IPS DF 4.7 (cell line): Measurements from ENCODE around the gene PCSK6.
"Not testable (repeated sequence)": the region's sequence is repeated elsewhere in the genome, so short reads cannot be mapped to it uniquely, and the experiment has no call there.

ENCODE experiments used
- DNase-seq: peaks from one replicate; pipeline ENCODE4 v3.0.0-alpha.2; 2013; ENCODE audit warnings: low spot score; ENCODE audit errors: extremely low read depth

Gene PCSK6

DNA sequence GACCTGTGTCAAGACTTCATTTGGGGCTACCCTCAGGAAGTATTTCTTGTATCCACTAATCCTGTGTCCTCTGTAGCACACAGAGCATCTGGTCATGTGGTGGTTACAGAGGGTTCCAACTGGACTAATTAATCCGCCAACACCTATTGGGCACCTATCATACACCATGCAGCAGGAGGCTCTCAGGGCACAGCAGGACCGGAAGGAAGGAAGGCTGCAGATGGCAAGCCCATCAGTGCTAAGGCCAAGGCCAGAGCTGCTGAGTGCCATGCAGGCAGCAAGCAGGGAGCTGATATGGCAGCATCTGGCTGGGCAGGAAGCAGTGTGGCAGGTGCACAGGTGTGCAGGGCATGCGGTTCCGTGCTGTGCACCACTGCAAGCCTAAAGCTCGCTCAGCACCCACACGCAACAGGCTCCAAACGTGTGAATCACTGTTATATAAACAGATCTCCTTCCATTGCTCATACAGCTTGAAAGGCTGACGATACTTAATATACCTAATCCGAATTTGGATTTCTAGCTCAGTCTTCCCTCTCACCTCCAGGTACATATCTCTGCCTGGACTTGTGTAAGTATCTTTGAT is 130.1 kb downstream of the PCSK6 start:
- no peak for DNase-seq

DNA sequence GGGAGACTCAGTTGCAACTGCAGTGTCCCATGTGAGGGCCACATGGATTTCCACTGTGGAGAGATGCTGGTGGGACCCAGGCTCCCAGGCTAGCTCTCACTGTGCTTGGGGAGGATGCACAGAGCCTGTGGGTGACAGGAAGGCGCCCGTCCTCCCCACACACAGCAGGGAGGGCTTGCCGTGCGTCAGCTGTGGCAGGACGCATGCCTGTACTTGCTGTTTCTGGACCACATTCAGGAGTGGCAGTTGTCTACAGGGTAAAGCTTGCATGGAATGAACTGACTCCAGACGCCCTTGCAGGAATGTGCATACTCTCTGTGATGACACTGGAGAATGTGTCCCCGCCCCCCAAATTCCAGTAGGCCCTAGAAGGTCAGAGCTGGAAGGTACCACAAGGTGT is 130.6 kb downstream of the PCSK6 start:
- no peak for DNase-seq

DNA sequence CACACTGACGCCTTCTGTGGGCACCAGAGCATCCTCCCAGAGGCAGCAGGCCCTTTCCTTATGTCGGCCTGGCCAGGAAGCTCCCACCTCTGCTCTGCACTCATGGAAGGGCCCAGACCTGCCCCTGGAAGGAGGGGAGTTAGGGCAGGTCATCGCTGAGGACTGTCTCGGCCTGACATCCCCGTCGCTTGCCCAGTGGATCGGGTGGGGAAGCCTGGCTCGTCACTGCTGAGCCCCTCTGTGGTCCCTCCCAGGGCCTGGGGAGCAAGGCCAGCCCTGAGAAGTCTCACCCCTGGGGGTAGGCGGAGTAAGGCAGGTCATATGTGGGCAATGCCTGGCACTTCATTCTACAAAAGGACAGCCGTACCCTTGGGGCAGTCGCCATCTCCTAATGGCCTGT is 131.6 kb downstream of the PCSK6 start:
- no peak for DNase-seq

DNA sequence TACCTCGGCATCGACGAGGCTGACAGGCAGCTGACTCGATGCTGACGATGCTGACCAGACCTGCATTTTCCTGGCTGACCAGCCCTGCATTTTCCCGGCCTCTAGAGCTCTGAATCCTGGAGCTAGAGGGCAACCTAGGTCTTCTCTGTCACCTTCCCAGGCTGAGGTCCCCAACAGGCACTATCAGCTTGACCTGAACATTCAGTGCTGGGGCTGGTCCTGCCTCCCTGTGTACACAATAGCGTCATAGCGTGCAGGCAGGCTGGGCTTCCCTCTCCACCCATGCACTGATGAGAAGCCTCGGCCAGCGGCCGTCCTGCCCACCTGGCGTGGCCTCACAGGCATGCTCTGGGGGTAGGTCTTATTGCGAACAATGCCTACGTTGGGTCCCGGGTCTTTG is 132.2 kb downstream of the PCSK6 start:
- DNase-seq, result no peak

DNA sequence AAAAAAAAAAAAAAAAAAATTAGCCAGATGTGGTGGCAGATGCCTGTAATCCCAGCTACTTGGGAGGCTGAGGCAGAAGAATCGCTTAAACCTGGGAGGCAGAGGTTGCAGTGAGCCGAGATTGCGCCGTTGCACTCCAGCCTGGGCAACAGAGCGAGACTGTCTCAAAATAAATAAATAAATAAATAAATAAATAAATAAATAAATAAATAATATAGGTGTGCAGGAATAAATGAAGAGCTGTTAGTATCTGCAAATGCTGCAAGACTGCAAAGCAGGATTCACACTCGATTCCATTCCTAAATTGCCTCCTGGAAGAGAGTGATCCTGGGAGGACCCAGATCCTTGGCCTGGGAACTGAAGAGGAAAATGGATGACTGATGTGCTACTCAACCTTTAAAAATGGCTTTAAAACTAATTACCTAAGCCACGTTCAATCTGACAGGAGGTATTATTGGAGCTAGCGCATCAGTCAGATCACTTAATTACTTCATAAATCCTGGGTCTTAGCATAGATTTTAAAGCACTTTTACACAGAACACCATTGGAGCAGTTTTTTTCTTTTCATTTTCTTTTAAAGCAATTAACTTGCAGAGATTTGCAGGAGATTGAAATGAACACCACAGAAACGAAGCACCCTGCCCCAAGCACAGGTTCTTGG is 132.9 kb downstream of the PCSK6 start:
- not testable (repeated sequence) for DNase-seq

DNA sequence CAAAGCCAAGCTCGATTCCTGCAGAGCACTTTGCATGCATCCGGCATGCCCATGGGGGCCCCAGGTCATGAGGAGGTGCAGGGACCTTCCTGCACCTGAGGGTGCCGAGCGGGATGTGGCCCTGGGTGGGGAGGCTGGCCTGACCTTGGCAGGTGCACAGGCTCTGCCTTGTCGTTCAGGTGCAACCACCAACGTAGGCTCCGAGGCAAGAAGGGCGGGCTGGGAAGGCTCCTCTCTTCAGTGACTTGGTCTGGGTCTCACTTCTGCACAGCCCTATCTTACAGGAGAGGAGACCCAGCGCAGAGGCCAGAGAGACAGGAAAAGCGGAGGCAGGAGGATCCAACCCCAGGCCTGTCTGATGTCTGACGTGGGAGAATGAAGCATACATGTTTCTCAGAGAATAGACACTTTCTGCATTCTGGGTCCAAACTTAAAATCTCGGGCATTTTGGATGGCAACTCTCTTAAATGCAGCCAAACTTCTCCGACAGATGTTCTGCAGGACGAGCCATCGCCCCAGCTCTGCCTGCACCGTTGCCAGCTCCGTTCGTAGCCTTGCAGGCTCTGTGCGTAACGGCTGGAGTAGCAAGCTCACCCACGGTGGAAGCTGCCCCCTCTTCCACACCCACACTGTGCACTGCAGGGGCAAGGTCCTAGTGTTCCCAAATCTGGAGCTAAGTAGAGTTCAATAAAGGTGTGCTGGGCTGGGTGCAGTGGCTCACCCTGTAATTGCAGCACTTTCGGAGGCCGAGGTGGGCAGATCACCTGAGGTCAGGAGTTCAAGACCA is 133.6 kb downstream of the PCSK6 start:
- DNase-seq, result no peak

DNA sequence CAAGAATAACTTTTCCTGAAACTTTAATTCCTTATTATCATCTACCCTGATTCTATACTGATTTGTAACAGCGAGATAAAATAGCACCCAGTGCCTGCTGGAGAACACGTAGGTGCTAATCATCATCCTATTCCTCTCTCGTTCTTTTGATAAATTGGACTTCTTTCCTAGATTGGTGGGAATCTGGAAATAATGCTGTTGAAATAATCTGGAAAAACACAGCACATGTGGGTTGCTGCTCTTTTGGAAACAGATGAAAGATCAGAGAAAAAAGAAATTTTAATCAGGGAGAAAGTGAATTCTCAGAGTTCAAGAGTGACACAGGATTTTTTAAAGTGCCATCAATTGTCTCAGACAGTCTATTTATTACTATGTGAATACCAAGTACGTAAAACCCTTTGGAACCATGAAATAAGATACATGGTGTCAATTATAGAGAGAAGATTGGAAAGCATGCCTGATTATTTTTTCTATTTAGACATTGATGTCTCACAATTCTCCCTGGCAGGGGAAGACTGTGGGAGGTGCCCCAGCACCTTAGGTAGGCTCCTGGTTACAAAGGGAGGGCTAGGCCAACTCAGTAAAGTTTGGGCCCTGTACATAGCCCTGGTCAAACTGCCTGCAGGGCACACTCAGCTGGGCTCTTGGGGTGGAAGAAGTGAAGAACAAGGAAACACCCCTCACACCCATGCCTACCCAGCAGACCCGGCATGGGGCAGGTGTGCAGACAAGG is 134.4 kb downstream of the PCSK6 start:
- no peak for DNase-seq

DNA sequence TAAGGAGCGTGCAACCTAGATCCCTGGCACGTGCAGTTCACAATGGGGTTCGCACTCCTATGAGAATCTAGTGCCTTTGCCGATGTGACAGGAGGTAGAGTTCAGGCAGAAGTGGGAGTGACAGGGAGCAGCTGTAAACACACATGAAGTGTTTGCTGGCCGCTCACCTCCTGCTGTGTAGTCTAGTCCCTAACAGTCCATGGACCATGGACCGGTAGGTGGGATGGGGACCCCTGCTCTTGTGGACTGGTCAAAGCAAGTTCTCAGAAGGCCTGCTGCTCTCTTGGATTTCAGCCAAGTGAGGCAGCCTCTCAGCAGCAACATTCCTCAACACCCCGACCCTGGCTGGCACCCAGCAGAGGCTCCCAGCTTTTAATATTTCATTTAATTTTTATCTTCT is 136.3 kb downstream of the PCSK6 start:
- DNase-seq, result no peak

DNA sequence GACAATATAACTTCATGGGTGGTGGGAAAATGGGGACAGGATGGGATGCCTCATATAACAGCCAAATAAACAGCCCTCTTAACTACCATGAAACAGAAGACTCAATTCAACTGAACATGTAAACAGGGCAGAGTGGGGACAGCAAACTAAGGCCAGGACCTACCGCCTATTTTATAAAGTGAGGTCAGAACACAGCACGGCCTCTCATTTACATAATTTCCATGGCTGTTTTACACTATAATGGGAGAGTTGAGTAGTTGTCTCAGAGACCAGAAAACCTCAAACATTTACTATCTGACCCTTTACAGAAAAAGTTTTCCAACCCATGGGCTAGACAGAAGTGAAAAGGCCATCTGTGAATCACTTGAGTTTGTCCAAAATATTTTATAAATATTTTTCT is 137.8 kb downstream of the PCSK6 start:
- DNase-seq, result no peak

DNA sequence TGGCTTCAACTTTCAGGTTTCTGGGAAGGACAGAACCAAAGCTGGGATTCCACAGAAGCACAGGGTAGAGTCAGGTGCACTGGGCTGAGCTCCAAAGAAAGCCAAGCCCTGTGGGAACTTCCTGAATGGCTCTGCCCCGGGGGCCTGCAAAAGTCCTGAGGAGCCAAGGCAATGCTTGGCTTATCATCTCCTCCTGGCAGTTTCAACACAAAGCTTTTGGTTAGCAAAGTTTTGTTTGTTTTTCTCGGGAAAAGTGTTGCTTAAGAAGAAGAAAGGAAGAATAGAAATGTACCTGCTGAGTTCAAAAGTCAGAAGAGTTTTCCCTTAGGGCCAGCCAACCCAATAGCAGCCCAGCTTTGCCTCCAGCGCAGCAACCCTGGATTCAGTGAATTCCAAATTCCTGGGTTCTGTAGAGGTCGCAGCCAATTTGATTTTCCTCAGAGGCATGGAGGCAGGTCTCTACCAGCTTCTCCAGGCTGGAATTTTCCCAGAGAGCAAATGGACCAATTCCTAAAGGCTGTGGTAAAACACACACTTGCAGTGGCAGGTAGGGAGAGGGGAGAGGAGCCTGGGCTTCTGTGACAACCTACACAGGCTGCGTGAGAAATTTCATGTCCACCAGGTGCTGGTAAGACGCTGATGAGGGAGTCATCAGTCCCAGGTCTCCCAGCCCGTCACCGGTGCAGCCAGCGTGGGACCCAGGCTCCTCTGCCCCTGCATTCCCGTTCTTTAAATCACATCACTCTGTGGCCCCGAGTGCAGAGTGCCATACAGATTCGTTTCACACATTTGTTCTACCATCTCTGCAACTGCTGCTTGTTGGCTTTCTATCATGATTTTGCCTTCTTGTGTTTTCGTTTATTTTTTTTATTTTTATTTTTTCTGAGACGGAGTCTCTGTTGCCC is 140.2 kb downstream of the PCSK6 start:
- no peak for DNase-seq

DNA sequence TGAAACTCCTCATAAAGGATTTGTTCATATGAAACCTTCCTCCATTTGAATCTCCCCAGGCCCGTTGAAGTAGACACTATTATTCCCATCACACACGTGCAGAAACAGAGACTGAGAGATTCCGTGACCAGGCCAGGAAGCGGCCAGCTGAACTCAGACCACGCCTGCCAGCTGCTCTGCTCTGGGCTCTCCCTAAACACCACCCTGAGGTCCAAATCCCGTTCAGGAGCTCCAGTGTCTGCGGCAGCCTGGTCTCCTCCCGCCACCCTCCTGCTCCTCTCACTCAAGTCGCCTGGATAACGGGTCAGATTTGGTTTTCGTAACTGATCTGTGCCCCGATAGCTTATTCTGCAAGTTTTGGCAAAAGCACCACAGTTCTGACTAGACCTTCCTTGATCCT is 140.9 kb downstream of the PCSK6 start:
- DNase-seq, result no peak

DNA sequence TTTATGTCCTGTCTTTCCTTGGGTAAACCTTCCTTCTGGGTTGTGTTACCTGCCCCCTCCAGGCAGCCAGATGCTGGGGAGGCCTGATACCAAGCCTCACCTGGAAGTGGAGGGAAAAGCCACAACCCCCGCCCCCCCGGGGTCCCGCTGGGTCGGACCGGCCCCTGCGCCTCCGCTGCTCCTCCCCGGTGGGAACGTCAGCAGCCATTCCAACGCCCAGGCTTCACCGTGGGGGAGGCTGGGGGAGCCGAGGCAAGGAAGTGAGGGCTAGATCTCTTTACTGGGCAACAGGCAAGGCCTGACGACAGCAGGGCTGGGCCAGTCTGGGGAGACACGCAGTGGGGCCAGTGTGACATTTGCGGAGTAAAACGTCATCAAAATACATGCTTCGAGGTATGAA is 141.5 kb downstream of the PCSK6 start:
- no peak for DNase-seq

DNA sequence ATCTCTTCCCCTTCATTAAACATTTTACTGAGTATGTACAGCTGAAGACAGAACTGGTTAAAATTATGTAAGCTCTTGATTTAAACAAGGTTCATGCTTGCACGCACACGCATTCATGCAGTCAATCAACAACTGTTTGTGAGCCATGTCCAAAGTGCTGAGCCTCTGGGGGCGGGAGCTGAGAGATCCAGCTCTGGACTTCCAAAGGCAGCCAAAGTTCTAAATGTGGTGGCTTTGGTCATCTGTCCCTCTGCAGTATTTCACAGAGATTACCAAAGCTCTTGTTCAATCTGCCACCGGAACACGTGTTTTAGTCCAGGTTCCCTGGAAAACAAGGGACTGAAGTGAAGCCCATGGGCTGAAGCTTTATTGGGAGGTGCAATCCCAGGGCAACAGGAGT is 142.1 kb downstream of the PCSK6 start:
- DNase-seq, result no peak

DNA sequence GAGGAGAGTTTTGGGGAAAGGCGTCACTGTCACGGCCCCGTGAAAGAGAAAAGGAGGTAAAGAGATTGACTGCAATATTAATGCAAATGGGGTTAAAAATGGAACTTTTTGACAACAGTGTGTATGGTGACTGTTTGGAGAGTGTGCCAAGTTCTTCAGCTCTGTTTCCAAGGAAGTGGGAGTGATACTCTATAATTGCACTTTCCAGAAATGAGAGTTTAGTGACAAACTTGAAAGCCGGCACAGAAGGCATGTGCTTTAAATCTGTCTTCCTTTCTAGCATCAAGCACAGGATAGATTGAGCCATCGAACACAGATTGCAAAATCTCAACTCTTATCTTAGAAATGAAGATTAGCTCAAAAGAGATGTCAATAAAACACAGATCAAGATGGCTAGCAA is 142.6 kb downstream of the PCSK6 start:
- DNase-seq, result no peak

DNA sequence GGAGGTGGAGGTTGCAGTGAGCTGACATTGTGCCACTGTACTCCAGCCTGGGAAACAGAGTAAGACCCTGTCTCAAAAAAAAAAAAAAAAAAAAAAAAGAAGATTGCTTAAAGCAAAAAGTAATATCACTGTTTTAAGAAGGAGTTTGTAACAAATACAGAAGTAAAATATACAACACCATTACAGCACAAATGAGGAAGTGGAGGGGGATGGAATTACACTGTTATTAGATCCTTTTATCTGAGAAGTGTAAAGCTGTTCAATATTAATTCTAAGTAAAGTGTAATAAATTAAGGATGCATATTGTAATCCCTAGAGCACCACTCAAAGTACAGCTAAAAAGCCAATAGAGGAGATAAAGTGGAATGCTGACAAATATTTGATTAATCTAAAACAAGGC is 147.5 kb downstream of the PCSK6 start:
- no peak for DNase-seq

DNA sequence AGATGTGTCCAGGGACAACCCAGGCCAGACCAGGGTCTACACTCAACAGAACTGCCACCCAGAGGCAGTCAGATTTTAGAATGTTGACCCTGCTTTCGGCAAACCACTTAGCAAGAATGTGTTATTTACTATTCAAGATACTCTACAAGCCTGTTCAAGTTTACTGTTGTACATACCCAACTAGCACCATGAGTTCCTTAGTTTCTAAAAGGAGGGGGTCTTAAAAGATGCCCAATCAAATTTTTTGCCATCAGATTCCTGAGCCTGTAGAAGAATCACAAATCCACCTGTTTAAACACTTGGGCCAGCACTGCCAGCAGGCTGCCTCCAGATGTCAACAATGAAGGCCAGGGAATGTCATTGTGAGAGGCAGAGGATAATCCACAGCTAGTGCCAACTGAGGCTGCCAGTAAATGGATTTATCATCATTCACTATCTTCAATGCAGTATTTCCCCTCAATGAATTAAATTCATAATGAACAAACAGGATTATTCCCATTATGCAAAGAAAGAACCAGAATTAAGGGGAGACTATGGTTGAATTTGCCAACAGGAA is 150.9 kb downstream of the PCSK6 start:
- no peak for DNase-seq

DNA sequence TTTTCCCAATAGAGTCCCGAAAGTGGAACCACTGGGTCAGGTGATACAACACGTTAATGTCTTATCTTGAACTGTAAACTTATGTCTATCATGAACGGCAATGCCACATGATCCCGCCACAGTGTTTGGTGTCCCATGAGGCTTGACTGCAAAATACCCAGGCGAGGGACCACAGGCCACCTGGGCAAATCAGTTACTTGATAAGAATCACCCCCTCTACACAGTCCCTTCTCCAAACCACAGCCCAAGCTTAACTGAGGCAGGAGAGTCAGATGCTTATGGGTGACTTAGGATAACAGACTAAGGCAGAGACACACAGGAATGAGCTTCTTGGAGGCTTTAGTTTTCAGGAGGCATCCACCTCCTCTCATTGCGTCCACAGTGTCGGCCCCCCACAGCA is 151.5 kb downstream of the PCSK6 start:
- no peak for DNase-seq

DNA sequence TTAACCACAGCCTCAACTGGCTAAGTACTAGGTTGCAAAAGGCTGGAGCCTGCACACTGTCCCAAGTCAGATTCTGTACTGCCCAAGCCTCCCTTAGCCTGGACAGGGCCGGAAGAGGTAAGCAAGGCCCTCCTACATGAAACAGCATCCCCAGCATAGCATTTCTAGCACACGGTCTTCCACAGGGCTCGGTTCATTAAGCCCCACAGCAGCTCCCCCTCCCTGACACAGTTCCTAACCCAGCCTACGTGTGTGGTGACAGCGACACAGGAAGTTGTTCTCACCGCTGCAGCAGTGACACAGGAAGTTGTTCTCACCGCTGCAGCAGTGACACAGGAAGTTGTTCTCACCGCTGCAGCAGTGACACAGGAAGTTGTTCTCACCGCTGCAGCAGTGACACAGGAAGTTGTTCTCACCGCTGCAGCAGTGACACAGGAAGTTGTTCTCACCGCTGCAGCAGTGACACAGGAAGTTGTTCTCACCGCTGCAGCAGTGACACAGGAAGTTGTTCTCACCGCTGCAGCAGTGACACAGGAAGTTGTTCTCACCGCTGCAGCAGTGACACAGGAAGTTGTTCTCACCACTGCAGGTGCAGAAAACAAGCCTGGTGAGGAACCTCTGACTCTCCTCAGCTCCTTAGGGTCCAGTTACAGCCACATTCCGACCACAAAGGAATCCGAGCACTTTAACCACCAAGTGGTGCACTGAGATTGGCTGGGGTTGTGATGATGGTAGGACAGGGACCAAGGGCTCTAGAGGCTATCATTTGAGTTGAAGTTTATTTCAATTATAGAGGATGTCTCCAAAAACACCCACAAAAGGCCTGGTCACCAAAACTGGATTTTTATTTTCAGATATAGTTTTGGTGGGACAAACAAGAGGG is 155.4 kb downstream of the PCSK6 start:
- not testable (repeated sequence) for DNase-seq

DNA sequence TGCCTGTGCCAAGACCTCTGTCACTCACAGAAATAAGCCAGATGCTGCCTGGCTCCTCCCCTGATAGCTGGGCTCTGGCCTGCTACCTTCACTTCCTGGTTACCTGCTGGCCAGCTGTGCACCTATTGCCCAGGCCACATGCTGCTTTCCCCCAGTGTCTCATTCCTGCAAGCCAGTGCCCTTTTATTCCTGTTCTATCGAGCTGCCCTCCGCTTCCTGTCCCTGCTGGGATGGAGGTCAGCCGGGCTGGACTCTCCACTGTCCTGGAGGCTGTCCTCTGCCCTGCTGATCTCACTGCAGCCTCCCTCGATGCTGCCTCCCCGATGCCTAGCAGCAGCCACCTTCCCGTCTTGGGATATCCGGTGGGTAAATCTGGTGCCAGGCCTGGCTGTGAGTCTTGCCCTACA is 157.4 kb downstream of the PCSK6 start:
- DNase-seq, result no peak

DNA sequence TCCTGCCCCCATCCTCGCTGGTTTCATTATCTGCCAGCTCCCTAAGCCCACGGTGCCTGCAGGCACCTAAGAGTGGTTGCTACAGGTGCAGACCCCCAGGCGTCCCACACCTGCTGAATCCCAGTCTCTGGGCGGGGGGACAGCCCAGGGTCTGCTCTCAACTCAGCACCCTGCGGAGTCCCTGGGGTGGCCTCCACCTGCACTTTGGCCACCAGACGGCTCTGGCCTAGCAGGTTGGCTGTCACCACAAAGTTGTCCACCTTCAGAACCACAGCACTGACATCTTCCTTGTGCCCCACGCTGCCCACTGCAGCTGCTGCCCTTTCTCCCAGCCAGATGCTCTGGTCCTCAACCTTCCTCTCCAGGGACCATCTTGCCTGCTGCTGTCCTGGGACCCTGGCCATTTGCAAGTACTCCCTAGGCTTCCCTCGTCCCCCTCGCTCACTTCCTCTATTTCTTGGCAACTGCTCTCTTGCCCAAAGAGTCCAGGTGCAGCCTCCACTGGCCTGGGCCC is 159.6 kb downstream of the PCSK6 start:
- DNase-seq, result no peak
